ENCODE data around the gene KNDC1.

- no peak for TF ChIP-seq CTCF (conservative IDR thresholded peaks at IDR 0.05)
- TF ChIP-seq EZH2 (IDR thresholded peaks at IDR 0.05; ENCODE audit: low read depth): no peak
Observed at GRCh38 chr10:133179128-133179520, 19.1 kb downstream of the KNDC1 start.
